A549 (cell line): ENCODE data around the gene HTRA3.

Experiments used
- CHD4 ChIP-seq: fragments of 200-600 bp; sonication (generic); IDR thresholded peaks from 2 replicates; pipeline ENCODE4 v1.6.1; 2016; ENCODE audit warnings: antibody characterized with exemption, mild to moderate bottlenecking, borderline replicate concordance
- CTCF ChIP-seq: fragments of >200 bp; sonication (Bioruptor Twin); formaldehyde crosslinking; IDR thresholded peaks from 3 replicates; pipeline ENCODE4 v1.5.1; 2016
- EP300 ChIP-seq, 2 experiments: fragments of >200 bp; sonication (Bioruptor Twin); formaldehyde crosslinking; IDR thresholded peaks; 2 replicates in 1 of 2; 3 replicates in 1 of 2; pipeline ENCODE4 v1.6.1; 2016 to 2017
- PHF8 ChIP-seq: fragments of 200-600 bp; sonication (generic); IDR thresholded peaks from 2 replicates; pipeline ENCODE4 v1.6.1; 2016; ENCODE audit warnings: low read depth, mild to moderate bottlenecking, antibody characterized with exemption, moderate library complexity, borderline replicate concordance
- RAD21 ChIP-seq, 2 experiments: fragments of >200 bp in 1 of 2; sonication (Bioruptor Twin) in 1 of 2; formaldehyde crosslinking in 1 of 2; IDR thresholded peaks in 1 of 2; conservative IDR thresholded peaks in 1 of 2; 2 replicates in 1 of 2; 3 replicates in 1 of 2; pipeline ENCODE4 v1.6.1; 2012 to 2018; ENCODE audit warnings: inconsistent platforms in 1 of 2
- REST ChIP-seq: fragments of 200-600 bp; sonication (generic); IDR thresholded peaks from 2 replicates; pipeline ENCODE4 v1.6.1; 2016; ENCODE audit warnings: antibody characterized with exemption, mild to moderate bottlenecking, moderate library complexity
- USF2 ChIP-seq: fragments of 450-650 bp; IDR thresholded peaks from 2 replicates; pipeline ENCODE4 v1.6.1; 2014; ENCODE audit warnings: antibody characterized with exemption

- TF ChIP-seq RAD21 (conservative IDR thresholded peaks at IDR 0.05 in 1 of 2, IDR thresholded peaks at IDR 0.05 in 1 of 2) (no peak), CHD4 (no peak), CTCF (no peak), REST (no peak), EP300 (IDR thresholded peaks at IDR 0.05) (no peak), USF2 (no peak), PHF8 (no peak)
Measured at GRCh38 chr4:8261851-8262535, 7.6 kb upstream of the HTRA3 start.
